Upper lobe of left lung (tissue), 4 donors: ENCODE data around the gene LRP1.

Experiments used
- POLR2AphosphoS5 ChIP-seq, 2 donors: sonication (generic); formaldehyde crosslinking; IDR thresholded peaks; one replicate each; pipeline ENCODE4 v1.5.1; 2017; ENCODE audit warnings: antibody characterized with exemption in 2 of 2
- TF ChIP-seq, protein P1 (sequence below), 6 experiments: fragments of 450-650 bp in 4 of 6; fragments of 200-600 bp in 2 of 6; sonication (generic) in 2 of 6; IDR thresholded peaks; one replicate each; pipeline ENCODE4 v1.5.1; 2016 to 2019; ENCODE audit warnings: antibody characterized with exemption in 6 of 6

- TF ChIP-seq POLR2AphosphoS5 (IDR thresholded peaks at IDR 0.05) = no peak
- TF ChIP-seq, protein P1, sequence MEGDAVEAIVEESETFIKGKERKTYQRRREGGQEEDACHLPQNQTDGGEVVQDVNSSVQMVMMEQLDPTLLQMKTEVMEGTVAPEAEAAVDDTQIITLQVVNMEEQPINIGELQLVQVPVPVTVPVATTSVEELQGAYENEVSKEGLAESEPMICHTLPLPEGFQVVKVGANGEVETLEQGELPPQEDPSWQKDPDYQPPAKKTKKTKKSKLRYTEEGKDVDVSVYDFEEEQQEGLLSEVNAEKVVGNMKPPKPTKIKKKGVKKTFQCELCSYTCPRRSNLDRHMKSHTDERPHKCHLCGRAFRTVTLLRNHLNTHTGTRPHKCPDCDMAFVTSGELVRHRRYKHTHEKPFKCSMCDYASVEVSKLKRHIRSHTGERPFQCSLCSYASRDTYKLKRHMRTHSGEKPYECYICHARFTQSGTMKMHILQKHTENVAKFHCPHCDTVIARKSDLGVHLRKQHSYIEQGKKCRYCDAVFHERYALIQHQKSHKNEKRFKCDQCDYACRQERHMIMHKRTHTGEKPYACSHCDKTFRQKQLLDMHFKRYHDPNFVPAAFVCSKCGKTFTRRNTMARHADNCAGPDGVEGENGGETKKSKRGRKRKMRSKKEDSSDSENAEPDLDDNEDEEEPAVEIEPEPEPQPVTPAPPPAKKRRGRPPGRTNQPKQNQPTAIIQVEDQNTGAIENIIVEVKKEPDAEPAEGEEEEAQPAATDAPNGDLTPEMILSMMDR (IDR thresholded peaks at IDR 0.05) = no peak
Measured at GRCh38 chr12:57098546-57098945, 29.7 kb upstream of the LRP1 start.
